Adipocyte (in vitro differentiated cells): Measurements from ENCODE around the gene TSHZ3.

ENCODE experiments used
- DNase-seq: peaks from one replicate; pipeline ENCODE4 v3.0.0-alpha.2; 2015; ENCODE audit warnings: low read depth
- H3K27me3 ChIP-seq: replicated peaks from 2 replicates; pipeline ENCODE4 v1.7.0; 2013; ENCODE audit warnings: mild to moderate bottlenecking, low read length, moderate library complexity; ENCODE audit not compliant: control insufficient read depth, insufficient read depth
- H3K36me3 ChIP-seq: 2 replicates; pipeline ENCODE4 v1.7.0; 2013; ENCODE audit warnings: low read length, mild to moderate bottlenecking, moderate library complexity; ENCODE audit not compliant: control insufficient read depth, insufficient read depth, severe bottlenecking
- H3K4me1 ChIP-seq: 2 replicates; pipeline ENCODE4 v1.7.0; 2013; ENCODE audit warnings: mild to moderate bottlenecking, low read length, moderate library complexity; ENCODE audit not compliant: control insufficient read depth, insufficient read depth
- H3K4me3 ChIP-seq: 2 replicates; pipeline ENCODE4 v1.7.0; 2013; ENCODE audit warnings: mild to moderate bottlenecking, low read length, moderate library complexity
- H3K9ac ChIP-seq: 2 replicates; pipeline ENCODE4 v1.7.0; 2013; ENCODE audit warnings: mild to moderate bottlenecking, low read length, moderate library complexity
- H3K9me3 ChIP-seq: 2 replicates; pipeline ENCODE4 v1.7.0; 2013; ENCODE audit warnings: mild to moderate bottlenecking, low read length, moderate library complexity; ENCODE audit not compliant: control insufficient read depth

The TSHZ3 gene

DNA sequence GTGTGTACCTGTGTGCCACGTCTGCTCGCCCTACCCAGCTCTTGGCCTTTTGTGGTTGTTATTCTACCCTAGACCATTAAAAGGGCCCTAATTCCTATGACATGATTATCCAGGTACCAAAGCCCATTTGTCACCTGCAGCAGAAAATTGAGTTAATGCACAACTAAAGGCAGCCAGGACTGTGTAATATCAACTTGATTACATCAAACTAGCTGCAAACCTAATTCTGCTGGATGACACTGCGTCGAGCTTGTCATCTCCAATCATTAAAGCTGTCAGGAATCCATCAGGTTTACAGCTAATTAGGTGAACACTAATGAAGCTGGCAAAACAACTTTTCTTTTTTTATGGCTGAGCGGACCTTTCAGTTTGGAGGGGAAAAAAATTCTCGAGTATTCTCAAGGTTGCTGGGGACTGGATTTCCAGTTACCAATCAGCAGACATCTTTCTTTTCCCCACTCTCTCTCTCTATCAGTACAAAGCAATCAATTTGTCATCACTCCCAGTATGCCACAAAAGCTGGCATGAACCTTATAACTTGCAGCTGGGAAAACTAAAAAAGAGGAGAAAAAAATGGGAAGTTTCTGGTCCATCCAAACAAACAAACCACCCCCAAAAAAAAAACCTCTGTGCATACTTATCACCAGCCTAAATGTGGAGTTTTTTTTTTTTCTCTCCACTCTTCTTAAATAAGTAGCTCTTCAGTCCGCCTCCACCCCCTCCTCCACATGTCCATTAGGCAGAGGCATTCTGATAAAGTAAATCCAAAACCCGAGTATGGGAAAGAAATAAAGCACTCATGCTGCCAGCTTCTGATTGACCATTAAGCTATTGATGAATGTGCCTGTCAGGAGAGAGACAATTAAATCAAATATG, 2.8 kb downstream of the TSHZ3 start:
- no peaks in the 10 kb centered on the region for H3K27me3 ChIP-seq
- no peak overlapping the region for H3K4me3 ChIP-seq
- DNase-seq, result no peak

DNA sequence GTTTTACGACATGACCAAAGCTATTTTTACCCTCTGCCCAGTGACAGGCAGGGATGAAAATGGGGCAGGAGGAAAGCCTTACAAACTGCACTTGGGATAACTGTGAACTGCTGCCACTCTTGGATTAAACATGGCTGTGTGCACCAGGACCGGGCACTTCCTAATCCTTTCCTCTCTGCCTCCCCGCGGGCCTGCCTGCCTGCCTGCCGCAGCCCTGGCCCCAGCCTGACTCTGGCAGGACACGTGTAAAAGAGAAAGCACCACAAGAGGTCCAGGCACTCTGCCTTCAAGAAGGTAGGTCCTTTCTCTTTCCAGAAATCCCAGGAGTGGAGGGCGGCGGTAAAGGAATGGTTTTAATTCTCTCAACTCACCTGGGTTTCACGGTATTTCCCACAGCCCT, 4.8 kb downstream of the TSHZ3 start:
- Histone ChIP-seq H3K9me3 (no peaks in the 10 kb centered on the region), H3K9ac (no peak overlapping the region), H3K36me3 (no peaks in the 10 kb centered on the region), H3K4me3 (no peak overlapping the region), H3K27me3 (no peaks in the 10 kb centered on the region), H3K4me1 (peaks cover 23% of the 10 kb centered on the region)
- DNase-seq, result no peak

More for the DNA sequence above, 2.8 kb downstream of the TSHZ3 start:
- peaks cover 12% of the 10 kb centered on the region for H3K4me1 ChIP-seq
- no peaks in the 10 kb centered on the region for H3K36me3 ChIP-seq
- no peaks in the 10 kb centered on the region for H3K9me3 ChIP-seq
- H3K9ac ChIP-seq, result no peak overlapping the region

DNA sequence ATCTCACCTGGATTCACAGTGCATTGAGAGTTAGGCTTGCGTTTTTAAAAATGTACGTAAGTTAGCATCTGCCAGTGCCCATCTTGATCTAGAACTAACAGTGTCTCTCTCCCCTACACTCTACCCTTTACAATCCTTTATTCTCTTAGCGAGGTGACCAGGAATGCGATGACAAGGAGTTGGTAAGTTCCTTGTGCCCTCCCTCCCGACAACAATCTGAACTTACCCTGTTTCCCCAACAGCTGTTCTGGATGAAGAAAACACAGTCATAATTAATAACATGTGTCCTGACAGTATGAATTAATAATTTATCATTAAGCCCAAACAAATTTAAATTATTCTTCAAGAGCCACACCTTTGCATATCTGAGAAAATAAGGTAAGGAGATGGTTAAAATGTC, 6.3 kb downstream of the TSHZ3 start:
- DNase-seq, result no peak
- Histone ChIP-seq H3K4me1 (peaks cover 33% of the 10 kb centered on the region), H3K27me3 (no peaks in the 10 kb centered on the region), H3K9me3 (no peaks in the 10 kb centered on the region), H3K36me3 (no peaks in the 10 kb centered on the region), H3K9ac (no peak overlapping the region), H3K4me3 (no peak overlapping the region)

DNA sequence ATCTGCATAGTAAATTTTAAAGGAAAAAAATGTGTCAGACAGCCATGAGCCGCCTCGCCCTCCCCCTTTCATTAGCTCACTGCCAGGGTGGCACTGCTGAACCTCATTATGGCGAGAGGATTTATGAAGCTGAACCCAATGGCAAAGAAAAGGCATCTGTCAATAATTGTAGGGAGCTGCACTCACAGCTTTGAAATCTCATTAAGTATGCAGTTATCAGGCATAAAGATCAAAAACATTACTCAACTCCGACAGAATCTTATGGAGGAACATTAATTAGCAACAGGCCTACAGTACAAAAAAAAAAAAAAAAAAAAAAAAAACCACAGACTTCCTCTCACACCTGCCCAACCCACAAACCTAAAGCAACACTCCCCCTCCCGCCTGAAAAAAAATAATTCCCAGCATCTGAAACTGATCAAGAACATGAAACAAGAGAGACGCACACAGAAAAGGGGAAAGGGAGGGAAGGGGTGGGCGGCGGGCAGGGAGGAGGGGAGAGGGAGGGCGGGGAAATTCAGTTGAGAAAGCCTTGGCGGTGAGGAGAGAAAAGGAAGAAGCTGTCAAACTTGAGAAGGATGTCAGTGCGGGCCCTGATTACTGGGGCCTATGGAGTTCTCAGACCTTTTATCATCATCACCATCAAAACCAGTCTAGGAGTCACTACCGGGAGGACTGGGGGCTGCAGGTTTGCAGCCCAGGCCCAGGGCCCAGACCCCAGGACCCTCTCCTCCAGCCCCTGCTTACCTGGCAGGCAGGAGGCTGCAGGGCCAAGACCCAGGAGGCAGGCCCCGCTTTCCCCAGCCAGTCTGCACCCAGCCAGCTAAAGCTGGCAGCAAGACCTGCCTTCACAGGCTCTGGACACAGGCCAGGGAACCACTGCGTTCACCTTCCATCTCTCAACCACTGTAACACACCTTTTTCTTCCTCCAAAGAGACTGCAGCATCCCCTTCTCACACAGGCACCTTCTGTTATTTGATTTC, 8.9 kb downstream of the TSHZ3 start:
- H3K36me3 ChIP-seq, result peaks cover 6% of the 10 kb centered on the region
- no peaks in the 10 kb centered on the region for H3K27me3 ChIP-seq
- no peaks in the 10 kb centered on the region for H3K9me3 ChIP-seq
- peak; percentile 39 for DNase-seq
- H3K9ac ChIP-seq, result peak overlapping the region; percentile 17
- H3K4me3 ChIP-seq, result peak overlapping the region; percentile 18
- H3K4me1 ChIP-seq, result peaks cover 33% of the 10 kb centered on the region

DNA sequence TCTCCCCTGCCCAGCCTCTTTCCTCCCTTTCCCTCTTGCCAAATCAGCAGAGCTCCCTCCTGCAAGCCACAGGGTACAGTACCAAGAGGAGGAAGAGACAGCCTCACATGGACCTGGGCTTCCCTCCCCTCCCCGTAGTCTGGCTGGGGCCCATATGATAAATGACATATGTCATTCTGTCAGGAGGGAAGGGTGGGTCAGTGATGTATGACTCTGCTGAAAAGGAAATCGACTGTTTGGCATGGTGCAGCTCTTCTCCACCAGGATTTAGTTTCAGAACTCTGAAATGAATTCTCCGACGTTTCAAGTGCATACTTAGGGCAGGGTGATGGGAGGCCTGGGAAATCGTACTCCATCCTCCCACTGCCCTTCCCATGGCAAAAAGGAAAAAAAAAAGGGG, 9.8 kb downstream of the TSHZ3 start:
- peaks cover 6% of the 10 kb centered on the region for H3K36me3 ChIP-seq
- no peaks in the 10 kb centered on the region for H3K9me3 ChIP-seq
- H3K4me1 ChIP-seq, result peaks cover 36% of the 10 kb centered on the region
- H3K9ac ChIP-seq, result peak overlapping the region; percentile 68
- no peaks in the 10 kb centered on the region for H3K27me3 ChIP-seq
- no peak for DNase-seq
- peak overlapping the region; percentile 18 for H3K4me3 ChIP-seq

DNA sequence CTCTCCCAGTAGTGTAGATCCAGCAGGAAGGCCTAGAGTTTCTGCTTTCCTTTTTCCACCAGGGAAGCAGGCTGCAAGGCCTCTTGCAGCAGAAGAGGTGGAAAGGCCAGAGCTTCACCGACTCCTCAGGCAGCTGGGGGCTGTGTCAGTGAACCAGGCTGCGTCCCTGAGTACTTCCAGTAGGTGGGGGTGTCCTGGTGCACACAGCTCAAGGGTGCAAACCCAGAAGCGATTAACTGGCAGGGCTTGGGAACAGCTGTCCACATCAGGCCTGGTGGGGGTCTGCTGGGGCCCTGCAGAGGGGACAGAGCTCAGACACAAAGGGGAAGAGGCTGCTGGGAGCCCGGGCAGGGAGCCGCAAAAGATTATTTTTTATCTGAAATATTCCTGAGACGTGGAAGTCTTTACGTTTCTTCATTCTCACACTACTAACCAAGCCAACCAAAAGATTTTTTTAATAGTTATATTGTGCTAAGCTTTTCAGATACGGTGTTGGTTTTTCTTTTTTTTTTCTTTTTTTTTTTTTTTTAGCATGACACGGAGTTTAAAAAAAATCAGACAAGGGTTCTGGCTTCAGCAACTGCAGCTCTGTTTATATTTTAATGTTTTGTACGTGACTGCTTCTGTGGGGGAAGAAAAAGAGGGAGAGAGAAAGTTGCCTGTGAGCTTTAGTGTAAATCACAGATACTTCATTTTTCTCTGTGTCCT, 11.0 kb downstream of the TSHZ3 start:
- peak; percentile 36 for DNase-seq
- no peaks in the 10 kb centered on the region for H3K27me3 ChIP-seq
- H3K36me3 ChIP-seq, result peaks cover 6% of the 10 kb centered on the region
- no peak overlapping the region for H3K4me3 ChIP-seq
- no peaks in the 10 kb centered on the region for H3K9me3 ChIP-seq
- peak overlapping the region; percentile 68 for H3K9ac ChIP-seq
- H3K4me1 ChIP-seq, result peaks cover 48% of the 10 kb centered on the region

DNA sequence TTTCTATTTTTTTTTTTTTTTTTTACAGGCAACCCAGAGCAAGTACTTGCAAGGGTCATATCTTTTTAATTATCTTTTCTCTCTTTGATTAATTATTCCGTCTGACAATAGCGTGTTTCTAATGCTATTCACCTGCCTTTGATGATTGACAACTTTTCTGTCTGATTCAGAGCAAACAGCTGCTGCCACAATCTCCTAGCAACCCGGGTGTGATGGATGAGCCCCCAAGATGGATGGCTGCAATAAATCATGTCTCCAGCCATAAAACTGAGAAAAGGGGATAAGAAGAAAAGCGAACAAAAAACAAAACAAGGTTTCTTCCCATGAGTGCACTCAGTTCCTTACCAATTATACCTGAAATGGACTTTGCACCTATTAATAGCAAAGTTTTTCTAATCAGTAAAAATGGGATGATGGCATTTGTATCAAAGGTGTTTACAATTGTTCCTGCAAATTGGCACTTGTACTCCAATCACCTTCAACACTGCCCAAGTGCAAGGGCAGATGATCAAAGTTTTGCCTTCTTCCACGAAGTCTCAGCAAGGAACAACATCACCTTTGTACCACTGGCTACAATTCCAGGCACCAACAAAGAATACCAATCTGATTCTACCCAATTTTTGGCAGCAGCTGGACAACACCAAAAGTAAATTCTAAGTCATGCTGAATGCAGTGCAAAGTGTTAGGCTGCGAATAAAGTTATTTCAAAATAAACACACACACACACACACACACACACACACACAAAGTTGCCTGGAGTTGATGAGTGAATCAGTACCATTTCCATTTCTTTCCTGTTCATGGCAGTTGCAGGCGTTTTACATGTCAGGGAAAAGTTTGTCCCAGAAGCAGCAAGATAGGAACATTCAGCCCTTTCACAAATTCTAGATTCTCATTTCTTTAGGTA, 12.0 kb downstream of the TSHZ3 start:
- H3K9me3 ChIP-seq, result no peaks in the 10 kb centered on the region
- H3K36me3 ChIP-seq, result peaks cover 6% of the 10 kb centered on the region
- peaks cover 48% of the 10 kb centered on the region for H3K4me1 ChIP-seq
- H3K9ac ChIP-seq, result peak overlapping the region; percentile 68
- H3K27me3 ChIP-seq, result no peaks in the 10 kb centered on the region
- no peak overlapping the region for H3K4me3 ChIP-seq
- DNase-seq, result no peak

DNA sequence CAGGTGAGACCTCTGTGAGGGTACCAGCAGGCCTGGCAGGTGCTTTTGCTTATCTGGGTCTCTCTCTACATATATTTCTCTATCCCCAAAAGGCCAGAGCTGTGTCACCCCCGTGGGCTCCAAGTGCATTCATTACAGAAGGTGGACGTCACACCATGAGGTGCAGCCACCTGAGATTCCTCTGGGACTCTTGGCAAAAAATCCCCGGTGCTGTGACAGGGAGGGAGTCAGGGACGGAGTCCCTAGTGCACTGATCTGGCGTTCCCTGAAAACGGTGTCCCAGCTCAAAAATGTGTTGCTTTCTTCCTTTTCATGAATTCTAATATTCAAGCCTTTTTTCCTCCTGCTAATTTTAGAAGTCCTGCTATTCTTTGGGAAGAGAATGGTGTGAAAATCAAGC, 13.5 kb downstream of the TSHZ3 start:
- Histone ChIP-seq H3K4me3 (no peak overlapping the region), H3K27me3 (no peaks in the 10 kb centered on the region), H3K4me1 (peaks cover 48% of the 10 kb centered on the region), H3K9ac (no peak overlapping the region), H3K9me3 (no peaks in the 10 kb centered on the region), H3K36me3 (peaks cover 6% of the 10 kb centered on the region)
- DNase-seq, result no peak

DNA sequence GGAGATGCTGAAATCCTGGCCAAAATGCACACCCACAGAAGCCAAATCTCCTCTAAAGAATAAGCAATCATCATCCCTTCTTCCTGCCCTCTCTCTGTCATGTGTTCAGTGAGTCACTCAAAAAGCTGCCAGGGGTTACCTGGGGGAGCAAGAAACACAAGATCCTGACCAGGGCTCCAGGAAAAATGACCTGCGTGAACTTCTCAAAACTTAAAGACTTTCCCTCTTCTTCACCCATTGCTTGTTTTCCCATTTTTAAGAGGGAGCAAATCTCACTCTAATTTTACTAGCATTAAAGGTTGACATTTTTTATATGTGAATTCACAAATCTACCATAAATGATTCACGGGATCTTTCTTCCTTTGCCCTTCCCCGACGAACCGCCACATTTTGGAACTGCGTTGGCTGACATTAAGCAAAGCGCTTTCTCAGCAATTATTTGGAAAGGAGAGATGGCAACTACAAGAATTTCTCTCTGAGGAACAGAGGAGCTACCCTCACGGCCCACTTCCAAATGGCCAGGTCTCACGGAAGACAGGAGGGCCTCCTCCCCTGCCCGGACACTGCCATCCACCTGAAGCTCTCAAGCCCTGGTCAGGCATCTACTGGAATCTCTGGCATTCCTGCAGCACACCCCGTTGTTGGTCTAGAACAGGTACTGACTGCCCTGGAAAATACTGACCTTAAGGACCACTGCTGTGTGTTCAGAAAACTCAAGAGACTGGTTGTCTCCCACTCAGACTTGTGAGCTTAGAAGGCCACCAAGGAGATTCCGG, 14.2 kb downstream of the TSHZ3 start:
- Histone ChIP-seq H3K9ac (no peak overlapping the region), H3K4me3 (no peak overlapping the region), H3K4me1 (peaks cover 43% of the 10 kb centered on the region), H3K9me3 (no peaks in the 10 kb centered on the region), H3K36me3 (peaks cover 6% of the 10 kb centered on the region), H3K27me3 (no peaks in the 10 kb centered on the region)
- DNase-seq, result no peak
